Measurements from ENCODE around the gene HOXD10.

GRCh38 chr2:176123411-176124109 is 7.0 kb downstream of the HOXD10 start:
- TF ChIP-seq POLR2AphosphoS5 (IDR thresholded peaks at IDR 0.05; ENCODE audit: borderline replicate concordance, low read depth, low read length) (no peak), EZH2 (IDR thresholded peaks at IDR 0.05) (no peak)

Measured in SK-N-MC (cell line).